Peyer's patch (tissue), 4 donors: ENCODE measurements around the gene PTCD2.

ENCODE experiments used
- CTCF ChIP-seq, 6 experiments: fragments of 450-650 bp in 4 of 6; fragments of 200-600 bp in 2 of 6; sonication (generic) in 1 of 6; IDR thresholded peaks; one replicate each; pipeline ENCODE4 v1.5.1; 2017 to 2019; ENCODE audit warnings: antibody characterized with exemption in 6 of 6, mild to moderate bottlenecking in 3 of 6, moderate library complexity in 1 of 6
- POLR2A ChIP-seq, 2 donors: fragments of 450-650 bp; IDR thresholded peaks; one replicate each; pipeline ENCODE4 v1.5.1; 2017; ENCODE audit warnings: antibody characterized with exemption in 2 of 2, mild to moderate bottlenecking in 2 of 2, moderate library complexity in 2 of 2

GRCh38 chr5:72324189-72324825, 4.1 kb downstream of the PTCD2 start:
- no peak for TF ChIP-seq CTCF (IDR thresholded peaks at IDR 0.05)
- TF ChIP-seq POLR2A (IDR thresholded peaks at IDR 0.05), result no peak
